Smooth muscle cell (in vitro differentiated cells): ENCODE results near the gene CCDC124. TPM values are rescaled to one million over a fixed set of nuclear protein-coding genes. Genes with fewer than 3 reads are reported as not detected.

Experiments
- DNase-seq: peaks from one replicate; lab custom pipeline; 2025; ENCODE audit not compliant: unreplicated experiment; lab: John Stamatoyannopoulos, UW
- H2AFZ ChIP-seq: fragments of 200-600 bp; sonication (generic); 2 replicates; pipeline ENCODE4 v1.6.0; 2016; ENCODE audit warnings: antibody characterized with exemption, low read depth, mild to moderate bottlenecking
- H3F3A ChIP-seq: fragments of 200-600 bp; sonication (generic); 2 replicates; pipeline ENCODE4 v1.6.0; 2017; ENCODE audit warnings: antibody characterized with exemption, low read depth
- H3K27ac ChIP-seq: fragments of 200-600 bp; sonication (generic); 2 replicates; pipeline ENCODE4 v1.5.1; 2016; ENCODE audit warnings: low read depth, mild to moderate bottlenecking
- H3K27me3 ChIP-seq: fragments of 200-600 bp; sonication (generic); 2 replicates; pipeline ENCODE4 v1.6.1; 2016; ENCODE audit warnings: low read depth, mild to moderate bottlenecking
- H3K36me3 ChIP-seq: fragments of 200-600 bp; sonication (generic); 2 replicates; pipeline ENCODE4 v1.5.1; 2016; ENCODE audit warnings: low read depth
- H3K4me1 ChIP-seq: fragments of 200-600 bp; sonication (generic); 2 replicates; pipeline ENCODE4 v1.5.1; 2016; ENCODE audit warnings: low read depth
- H3K4me2 ChIP-seq: fragments of 200-600 bp; sonication (generic); 2 replicates; pipeline ENCODE4 v1.6.0; 2016; ENCODE audit warnings: mild to moderate bottlenecking
- H3K4me3 ChIP-seq: fragments of 200-600 bp; sonication (generic); 2 replicates; pipeline ENCODE4 v1.5.1; 2016; ENCODE audit warnings: mild to moderate bottlenecking
- H3K79me2 ChIP-seq: fragments of 200-600 bp; sonication (generic); 2 replicates; pipeline ENCODE4 v1.6.0; 2016; ENCODE audit warnings: low read depth, mild to moderate bottlenecking
- H3K9ac ChIP-seq: fragments of 200-600 bp; sonication (generic); 2 replicates; pipeline ENCODE4 v1.6.0; 2016; ENCODE audit warnings: low read depth
- H3K9me3 ChIP-seq: fragments of 200-600 bp; sonication (generic); replicated peaks from 2 replicates; pipeline ENCODE4 v1.5.1; 2016; ENCODE audit warnings: low read depth
- H4K20me1 ChIP-seq: fragments of 200-600 bp; sonication (generic); 2 replicates; pipeline ENCODE4 v1.6.0; 2016; ENCODE audit warnings: low read depth
- CTCF ChIP-seq: fragments of 200-600 bp; sonication (generic); IDR thresholded peaks from 2 replicates; pipeline ENCODE4 v1.5.1; 2017; ENCODE audit warnings: borderline replicate concordance, mild to moderate bottlenecking, antibody characterized with exemption; ENCODE audit not compliant: insufficient read depth, poor library complexity, severe bottlenecking
- WGBS: methylation state at CpG from one replicate; pipeline ENCODE4 v1.1.7; 2016; ENCODE audit warnings: low lambda C conversion rate; 5-methylcytosine and 5-hydroxymethylcytosine counted together
- polyA plus RNA-seq: library from polyadenylated mRNA; unstranded; fragments of >200 nt; fragmentation: Nextera tagmentation; extraction: Ambion mirVana; gene quantifications from 2 replicates; pipeline ENCODE4 v1.2.1, GENCODE V29; 2016
- total RNA-seq: library from RNA; depleted of rRNA; stranded (reverse); fragments of >200 nt; gene quantifications from 2 replicates; pipeline ENCODE4 v1.2.3, GENCODE V29; 2014

The CCDC124 gene
- total and polyA plus RNA-seq, 2 experiments from 2014 or later: 34.5 to 156 TPM

- no peaks in the 10 kb centered on the region for H4K20me1 ChIP-seq
- no peak overlapping the region for H3K27ac ChIP-seq
- no peak for TF ChIP-seq CTCF
- no peaks in the 10 kb centered on the region for H3K79me2 ChIP-seq
- H3K27me3 ChIP-seq: no peaks in the 10 kb centered on the region
- WGBS: 96% methylated on average over 16 of the region's 23 CpGs
- H3K36me3 ChIP-seq: no peaks in the 10 kb centered on the region
- no peaks in the 10 kb centered on the region for H3F3A ChIP-seq
- H3K4me1 ChIP-seq: no peaks in the 10 kb centered on the region
- no peaks in the 10 kb centered on the region for H3K9me3 ChIP-seq
- no peak overlapping the region for H3K4me3 ChIP-seq
- no peak overlapping the region for H3K9ac ChIP-seq
- no peak overlapping the region for H3K4me2 ChIP-seq
- no peak for DNase-seq
- no peak overlapping the region for H2AFZ ChIP-seq
Measured at GRCh38 chr19:17973759-17974158, 40.9 kb downstream of the CCDC124 start.

GRCh38 chr19:17974551-17974950 lies 41.7 kb downstream of the CCDC124 start:
- 84% methylated on average over 6 of the region's 6 CpGs for WGBS
- Histone ChIP-seq H4K20me1 (no peaks in the 10 kb centered on the region), H3F3A (no peaks in the 10 kb centered on the region), H3K27ac (no peak overlapping the region), H3K36me3 (no peaks in the 10 kb centered on the region), H3K4me3 (no peak overlapping the region), H3K4me1 (no peaks in the 10 kb centered on the region), H2AFZ (no peak overlapping the region), H3K4me2 (no peak overlapping the region), H3K27me3 (no peaks in the 10 kb centered on the region), H3K9ac (no peak overlapping the region), H3K9me3 (no peaks in the 10 kb centered on the region), H3K79me2 (no peaks in the 10 kb centered on the region)
- DNase-seq: no peak
- TF ChIP-seq CTCF: no peak

GRCh38 chr19:17975032-17975431 lies 42.2 kb downstream of the CCDC124 start:
- TF ChIP-seq CTCF: no peak
- Histone ChIP-seq H3K9ac (no peak overlapping the region), H3K9me3 (no peaks in the 10 kb centered on the region), H3K4me1 (no peaks in the 10 kb centered on the region), H3F3A (no peaks in the 10 kb centered on the region), H3K79me2 (no peaks in the 10 kb centered on the region), H3K27ac (no peak overlapping the region), H2AFZ (no peak overlapping the region), H3K36me3 (no peaks in the 10 kb centered on the region), H3K27me3 (no peaks in the 10 kb centered on the region), H3K4me2 (no peak overlapping the region), H3K4me3 (no peak overlapping the region), H4K20me1 (no peaks in the 10 kb centered on the region)
- WGBS: 89% methylated on average over 8 of the region's 8 CpGs
- no peak for DNase-seq

GRCh38 chr19:17977021-17977420 lies 44.2 kb downstream of the CCDC124 start:
- Histone ChIP-seq H3K4me1 (no peaks in the 10 kb centered on the region), H3F3A (no peaks in the 10 kb centered on the region), H3K36me3 (no peaks in the 10 kb centered on the region), H3K27me3 (no peaks in the 10 kb centered on the region), H3K9ac (no peak overlapping the region), H3K9me3 (no peaks in the 10 kb centered on the region), H4K20me1 (no peaks in the 10 kb centered on the region), H3K4me3 (no peak overlapping the region), H2AFZ (no peak overlapping the region), H3K27ac (no peak overlapping the region), H3K79me2 (no peaks in the 10 kb centered on the region), H3K4me2 (no peak overlapping the region)
- WGBS: 93% methylated on average over 4 of the region's 4 CpGs
- no peak for DNase-seq
- TF ChIP-seq CTCF: no peak
